MM.1S (cell line): ENCODE data around the gene MEGF6.

Experiments used
- DNase-seq: peaks from one replicate; pipeline ENCODE4 v3.0.0-alpha.2; 2015
- H2AFZ ChIP-seq: fragments of 300-600 bp; sonication (generic); 2 replicates; pipeline ENCODE4 v1.6.0; 2016; ENCODE audit warnings: antibody characterized with exemption, low read length
- H3F3A ChIP-seq: fragments of 300-600 bp; sonication (generic); 2 replicates; pipeline ENCODE4 v1.6.1; 2016; ENCODE audit warnings: mild to moderate bottlenecking, antibody characterized with exemption, low read length, moderate library complexity, mixed read lengths; ENCODE audit not compliant: insufficient read depth
- H3K27ac ChIP-seq: fragments of 300-600 bp; sonication (generic); 2 replicates; pipeline ENCODE4 v1.5.1; 2016; ENCODE audit warnings: mild to moderate bottlenecking, low read length
- H3K27me3 ChIP-seq: fragments of 300-600 bp; sonication (generic); replicated peaks from 2 replicates; pipeline ENCODE4 v1.6.0; 2016; ENCODE audit warnings: low read length; ENCODE audit not compliant: insufficient read depth
- H3K36me3 ChIP-seq: fragments of 300-600 bp; sonication (generic); replicated peaks from 2 replicates; pipeline ENCODE4 v1.6.1; 2016; ENCODE audit warnings: mild to moderate bottlenecking, low read length, mixed read lengths; ENCODE audit not compliant: insufficient read depth
- H3K4me1 ChIP-seq: fragments of 300-600 bp; sonication (generic); 2 replicates; pipeline ENCODE4 v1.6.1; 2016; ENCODE audit warnings: low read length, mixed read lengths
- H3K4me2 ChIP-seq: fragments of 300-600 bp; sonication (generic); 2 replicates; pipeline ENCODE4 v1.6.0; 2016; ENCODE audit warnings: low read depth, low read length
- H3K4me3 ChIP-seq: fragments of 300-600 bp; sonication (generic); 2 replicates; pipeline ENCODE4 v1.5.1; 2016; ENCODE audit warnings: low read length, mixed read lengths
- H3K79me2 ChIP-seq: fragments of 300-600 bp; sonication (generic); 2 replicates; pipeline ENCODE4 v1.6.1; 2016; ENCODE audit warnings: mixed run types, low read length, mixed read lengths
- H3K9ac ChIP-seq: fragments of 300-600 bp; sonication (generic); 2 replicates; pipeline ENCODE4 v1.6.1; 2016; ENCODE audit warnings: low read length, mixed read lengths
- H3K9me2 ChIP-seq: fragments of 300-600 bp; sonication (generic); replicated peaks from 2 replicates; pipeline ENCODE4 v1.6.1; 2016; ENCODE audit warnings: mild to moderate bottlenecking, low read length, mixed read lengths; ENCODE audit not compliant: insufficient read depth
- H3K9me3 ChIP-seq: fragments of 300-600 bp; sonication (generic); replicated peaks from 2 replicates; pipeline ENCODE4 v1.6.1; 2016; ENCODE audit warnings: mild to moderate bottlenecking, low read length, mixed read lengths; ENCODE audit not compliant: insufficient read depth
- H4K20me1 ChIP-seq: fragments of 300-600 bp; sonication (generic); 2 replicates; pipeline ENCODE4 v1.6.1; 2016; ENCODE audit warnings: mild to moderate bottlenecking, low read length, moderate library complexity, mixed read lengths; ENCODE audit not compliant: insufficient read depth
- EZH2 ChIP-seq: fragments of 300-600 bp; sonication (generic); optimal IDR thresholded peaks from 2 replicates; pipeline ENCODE3; 2017; ENCODE audit warnings: low read depth, mild to moderate bottlenecking, antibody characterized with exemption, low read length, mixed read lengths
- EZH2phosphoT487 ChIP-seq: fragments of 300-600 bp; sonication (generic); IDR thresholded peaks from 2 replicates; pipeline ENCODE4 v1.6.1; 2018; ENCODE audit warnings: antibody characterized with exemption, low read length
- TF ChIP-seq, protein P1 (sequence below): fragments of 300-600 bp; sonication (generic); IDR thresholded peaks from 2 replicates; pipeline ENCODE4 v1.5.1; 2016; ENCODE audit warnings: antibody characterized with exemption, low read length, mixed read lengths

Gene MEGF6

DNA sequence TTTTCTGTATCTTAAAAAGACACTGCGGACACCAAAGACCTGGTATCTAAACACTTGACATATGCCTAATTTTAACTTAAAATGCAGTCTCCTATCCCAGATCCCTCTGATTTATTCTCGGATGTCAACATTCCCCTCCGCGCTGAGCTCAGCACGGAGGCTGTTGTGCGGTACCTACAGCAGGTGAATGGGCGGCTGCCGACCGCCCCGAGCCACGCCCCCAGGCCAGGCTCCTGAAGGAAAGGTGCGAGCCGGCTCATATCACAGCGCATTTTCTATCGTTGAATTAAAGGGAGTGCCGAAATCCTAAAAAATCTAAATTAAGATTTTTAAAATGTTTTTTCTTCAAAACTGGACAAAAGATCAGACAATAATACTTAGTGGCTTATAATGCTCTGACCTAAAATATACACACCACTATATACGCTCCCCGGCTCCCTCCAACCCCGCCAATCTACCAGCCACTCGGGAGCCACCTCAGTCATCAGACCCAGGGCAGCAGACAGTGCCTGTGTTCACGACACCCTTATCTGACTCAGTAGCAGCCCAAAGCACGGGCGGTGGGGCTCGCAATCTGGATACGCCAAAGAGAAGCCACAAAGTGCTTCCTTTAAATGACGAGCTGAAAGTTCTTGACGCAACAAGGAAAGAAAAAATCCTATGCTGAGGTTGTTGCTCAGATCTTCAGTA lies 34.5 kb upstream of the MEGF6 start:
- Histone ChIP-seq H3K4me2 (no peak overlapping the region), H3F3A (no peaks in the 10 kb centered on the region; the same call in 1 of the 2 replicates), H3K79me2 (peaks cover 21% of the 10 kb centered on the region), H2AFZ (no peak overlapping the region), H4K20me1 (no peaks in the 10 kb centered on the region), H3K9me3 (no peaks in the 10 kb centered on the region), H3K36me3 (no peaks in the 10 kb centered on the region), H3K9ac (no peak overlapping the region), H3K4me1 (peaks cover 15% of the 10 kb centered on the region; the same call in 1 of the 2 replicates), H3K27ac (no peak overlapping the region), H3K27me3 (no peaks in the 10 kb centered on the region), H3K4me3 (no peak overlapping the region), H3K9me2 (no peaks in the 10 kb centered on the region)
- DNase-seq: no peak
- no peak for TF ChIP-seq EZH2phosphoT487
- TF ChIP-seq EZH2: no peak
- TF ChIP-seq, protein P1, sequence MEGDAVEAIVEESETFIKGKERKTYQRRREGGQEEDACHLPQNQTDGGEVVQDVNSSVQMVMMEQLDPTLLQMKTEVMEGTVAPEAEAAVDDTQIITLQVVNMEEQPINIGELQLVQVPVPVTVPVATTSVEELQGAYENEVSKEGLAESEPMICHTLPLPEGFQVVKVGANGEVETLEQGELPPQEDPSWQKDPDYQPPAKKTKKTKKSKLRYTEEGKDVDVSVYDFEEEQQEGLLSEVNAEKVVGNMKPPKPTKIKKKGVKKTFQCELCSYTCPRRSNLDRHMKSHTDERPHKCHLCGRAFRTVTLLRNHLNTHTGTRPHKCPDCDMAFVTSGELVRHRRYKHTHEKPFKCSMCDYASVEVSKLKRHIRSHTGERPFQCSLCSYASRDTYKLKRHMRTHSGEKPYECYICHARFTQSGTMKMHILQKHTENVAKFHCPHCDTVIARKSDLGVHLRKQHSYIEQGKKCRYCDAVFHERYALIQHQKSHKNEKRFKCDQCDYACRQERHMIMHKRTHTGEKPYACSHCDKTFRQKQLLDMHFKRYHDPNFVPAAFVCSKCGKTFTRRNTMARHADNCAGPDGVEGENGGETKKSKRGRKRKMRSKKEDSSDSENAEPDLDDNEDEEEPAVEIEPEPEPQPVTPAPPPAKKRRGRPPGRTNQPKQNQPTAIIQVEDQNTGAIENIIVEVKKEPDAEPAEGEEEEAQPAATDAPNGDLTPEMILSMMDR: no peak

DNA sequence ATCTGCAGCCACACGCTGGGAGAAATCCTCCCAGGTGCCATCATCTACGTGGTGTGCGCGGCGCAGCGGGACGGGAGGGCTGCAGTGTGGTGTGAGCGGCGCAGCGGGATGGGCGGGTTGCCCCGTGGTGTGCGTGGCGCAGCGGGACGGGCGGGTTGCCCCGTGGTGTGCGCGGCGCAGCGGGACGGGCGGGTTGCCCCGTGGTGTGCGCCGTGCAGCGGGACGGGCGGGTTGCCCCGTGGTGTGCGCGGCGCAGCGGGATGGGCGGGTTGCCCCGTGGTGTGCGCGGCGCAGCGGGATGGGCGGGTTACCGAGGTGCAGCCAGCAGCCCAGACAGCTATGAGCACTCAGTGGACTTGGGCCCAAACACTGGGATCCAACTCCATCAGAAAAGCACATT lies 33.9 kb upstream of the MEGF6 start:
- Histone ChIP-seq H3K4me1 (peaks cover 15% of the 10 kb centered on the region; the same call in 1 of the 2 replicates), H3K36me3 (no peaks in the 10 kb centered on the region), H3F3A (no peaks in the 10 kb centered on the region; the same call in 1 of the 2 replicates), H3K27ac (no peak overlapping the region), H3K9me3 (no peaks in the 10 kb centered on the region), H3K27me3 (no peaks in the 10 kb centered on the region), H3K9me2 (no peaks in the 10 kb centered on the region), H2AFZ (no peak overlapping the region), H3K4me2 (no peak overlapping the region), H3K79me2 (peaks cover 21% of the 10 kb centered on the region), H3K4me3 (no peak overlapping the region), H4K20me1 (no peaks in the 10 kb centered on the region), H3K9ac (no peak overlapping the region)
- TF ChIP-seq EZH2: no peak
- TF ChIP-seq EZH2phosphoT487: no peak
- TF ChIP-seq, protein P1: no peak
- no peak for DNase-seq

DNA sequence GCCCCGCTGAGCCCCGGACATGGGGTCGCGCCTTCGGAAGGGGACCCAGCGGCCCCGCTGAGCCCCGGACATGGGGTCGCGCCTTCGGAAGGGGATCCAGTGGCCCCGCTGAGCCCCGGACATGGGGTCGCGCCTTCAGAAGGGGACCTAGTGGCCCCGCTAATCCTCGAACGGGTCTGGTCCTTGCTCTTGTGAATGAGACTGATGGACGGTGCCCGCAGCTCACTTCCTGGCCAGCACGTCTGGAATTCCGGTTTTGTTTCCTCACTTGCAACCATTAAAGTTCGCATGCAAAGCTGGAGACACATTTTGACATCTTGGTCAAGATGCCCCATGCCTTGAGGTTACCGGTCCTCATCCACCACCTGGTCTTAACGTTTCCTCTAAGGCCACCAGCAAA lies 33.0 kb upstream of the MEGF6 start:
- Histone ChIP-seq H3K27me3 (no peaks in the 10 kb centered on the region), H3F3A (no peaks in the 10 kb centered on the region; the same call in 1 of the 2 replicates), H3K79me2 (peaks cover 16% of the 10 kb centered on the region), H3K4me3 (no peak overlapping the region), H3K9me3 (no peaks in the 10 kb centered on the region), H3K4me2 (no peak overlapping the region), H2AFZ (no peak overlapping the region), H3K27ac (no peak overlapping the region), H3K36me3 (no peaks in the 10 kb centered on the region), H3K4me1 (peaks cover 15% of the 10 kb centered on the region; the same call in 1 of the 2 replicates), H3K9ac (no peak overlapping the region), H3K9me2 (no peaks in the 10 kb centered on the region), H4K20me1 (no peaks in the 10 kb centered on the region)
- DNase-seq: no peak
- TF ChIP-seq, protein P1: no peak
- TF ChIP-seq EZH2phosphoT487 (no peak), EZH2 (no peak)
